HCEC 1CT (cell line): Measurements from ENCODE around the gene CLEC18B.
A peak's percentile ranks its signal among the peaks of the same experiment; 100 is the strongest.
"Not testable (repeated sequence)": the region's sequence is repeated elsewhere in the genome, so short reads cannot be mapped to it uniquely, and the experiment has no call there.

Source experiments
- DNase-seq: peaks from one replicate; pipeline ENCODE4 v3.0.0-alpha.2; 2017

The CLEC18B gene

DNA sequence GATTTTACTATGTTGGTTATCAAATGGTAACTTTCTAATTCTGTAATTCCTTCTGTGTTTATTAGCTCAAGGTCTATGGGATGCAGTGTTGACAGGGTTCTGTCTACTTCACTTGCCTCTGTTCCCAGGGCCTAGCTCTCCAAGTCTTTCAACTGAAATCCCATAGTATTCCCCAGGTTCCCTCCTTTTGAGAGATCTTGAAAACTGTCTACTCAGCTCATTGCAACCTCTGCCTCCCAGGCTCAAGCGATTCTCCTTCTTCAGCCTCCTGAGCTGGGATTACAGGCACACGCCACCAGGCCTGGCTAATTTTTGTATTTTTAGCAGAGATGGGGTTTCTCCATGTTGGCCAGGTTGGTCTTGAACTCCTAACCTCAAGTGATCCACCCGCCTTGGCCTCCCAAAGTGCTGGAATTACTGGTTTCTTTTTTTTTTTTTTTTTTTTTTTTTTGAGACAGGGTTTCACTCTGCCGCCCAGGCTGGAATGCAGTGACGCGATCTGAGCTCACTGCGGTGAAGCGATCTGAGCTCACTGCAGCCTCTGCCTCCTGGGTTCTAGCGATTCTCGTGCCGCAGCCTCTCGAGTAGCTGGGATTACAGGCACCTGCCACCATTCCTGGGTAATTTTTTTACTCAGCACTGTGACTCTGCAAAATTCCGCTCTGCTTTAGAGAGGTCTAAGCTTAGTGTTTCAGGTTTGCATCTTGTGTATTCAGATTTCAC is 22.5 kb upstream of the CLEC18B start:
- not testable (repeated sequence) for DNase-seq

DNA sequence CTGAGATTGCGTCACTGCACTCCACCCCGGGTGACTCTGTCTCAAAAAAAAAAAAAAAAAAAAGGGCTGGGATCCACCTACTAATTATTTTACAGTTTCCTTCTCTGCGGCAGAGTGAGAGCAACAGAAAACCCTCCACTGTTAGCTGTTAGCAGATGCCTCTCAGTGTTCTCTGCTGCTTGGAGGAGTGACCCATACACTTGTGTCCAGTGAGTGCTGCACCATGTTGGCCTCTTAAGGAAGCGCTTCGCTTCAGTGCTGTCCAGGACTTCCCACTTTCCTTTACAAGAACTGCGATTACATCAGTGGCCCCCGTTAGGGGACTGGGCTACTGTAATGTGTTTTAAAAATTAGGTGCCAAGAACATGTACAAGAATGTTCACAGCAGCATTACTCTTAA is 18.4 kb upstream of the CLEC18B start:
- DNase-seq: no peak

GRCh38 chr16:74438492-74438979 is 17.3 kb upstream of the CLEC18B start:
- DNase-seq: no peak

GRCh38 chr16:74431516-74431915 is 10.2 kb upstream of the CLEC18B start:
- DNase-seq: no peak

GRCh38 chr16:74430036-74430712 is 8.9 kb upstream of the CLEC18B start:
- peak; percentile 34 for DNase-seq

DNA sequence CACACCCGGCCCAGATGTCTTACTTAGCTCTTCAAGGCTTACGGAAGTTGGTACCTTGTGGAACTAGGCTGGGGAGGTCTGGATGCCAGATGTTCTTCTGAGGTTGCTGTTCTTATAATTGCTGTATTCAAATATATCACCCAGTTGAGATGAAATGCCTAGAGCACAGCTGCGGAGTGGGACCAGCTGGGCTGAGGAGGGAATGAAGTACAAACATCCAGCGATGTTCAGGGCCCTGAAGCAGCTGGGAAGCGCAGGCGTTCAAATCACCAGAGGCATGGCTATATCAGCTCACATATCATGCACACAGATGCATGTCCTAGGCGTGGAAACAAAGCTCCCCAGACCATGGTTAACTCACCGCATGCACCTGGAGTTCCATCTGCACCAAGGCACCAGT is 7.2 kb upstream of the CLEC18B start:
- DNase-seq: not testable (repeated sequence)

DNA sequence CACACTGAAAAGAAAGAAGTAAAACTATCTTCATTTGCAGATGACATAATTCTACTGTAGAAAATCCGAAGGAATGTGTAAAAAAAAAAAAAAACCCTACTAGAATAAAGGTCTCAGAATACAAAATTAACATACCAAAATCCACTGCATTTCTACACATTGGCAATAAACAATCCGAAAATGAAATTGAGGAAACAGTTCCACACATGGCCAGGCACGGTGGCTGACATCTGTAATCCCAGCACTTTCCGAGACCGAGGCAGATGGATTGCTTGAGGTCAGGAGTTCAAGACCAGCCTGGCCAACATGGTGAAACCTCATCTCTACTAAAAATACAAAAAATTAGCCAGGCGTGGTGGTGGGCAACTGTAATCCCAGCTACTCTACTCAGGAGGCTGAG is 4.5 kb upstream of the CLEC18B start:
- DNase-seq: not testable (repeated sequence)

GRCh38 chr16:74423721-74424120 is 2.4 kb upstream of the CLEC18B start:
- not testable (repeated sequence) for DNase-seq

GRCh38 chr16:74422086-74422485 is 808 bp upstream of the CLEC18B start:
- DNase-seq: not testable (repeated sequence)

DNA sequence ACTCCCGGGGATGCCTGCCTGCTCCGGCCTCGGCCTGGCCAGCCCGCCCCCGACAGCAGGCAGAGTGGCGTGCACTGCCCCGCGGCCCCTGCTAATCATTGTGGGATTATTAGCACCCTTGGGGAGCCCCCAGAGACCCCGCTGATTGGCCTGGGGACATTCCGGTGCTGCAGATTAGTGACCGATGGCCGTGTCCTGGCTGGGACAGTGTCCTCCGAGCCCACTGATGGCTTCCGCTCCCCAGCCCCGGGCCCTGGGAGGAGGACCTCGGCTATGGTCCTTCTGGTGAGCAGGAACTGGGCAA is 156 bp upstream of the CLEC18B start:
- DNase-seq: not testable (repeated sequence)

- not testable (repeated sequence) for DNase-seq
Measured at GRCh38 chr16:74419811-74420210, 1.5 kb downstream of the CLEC18B start.

DNA sequence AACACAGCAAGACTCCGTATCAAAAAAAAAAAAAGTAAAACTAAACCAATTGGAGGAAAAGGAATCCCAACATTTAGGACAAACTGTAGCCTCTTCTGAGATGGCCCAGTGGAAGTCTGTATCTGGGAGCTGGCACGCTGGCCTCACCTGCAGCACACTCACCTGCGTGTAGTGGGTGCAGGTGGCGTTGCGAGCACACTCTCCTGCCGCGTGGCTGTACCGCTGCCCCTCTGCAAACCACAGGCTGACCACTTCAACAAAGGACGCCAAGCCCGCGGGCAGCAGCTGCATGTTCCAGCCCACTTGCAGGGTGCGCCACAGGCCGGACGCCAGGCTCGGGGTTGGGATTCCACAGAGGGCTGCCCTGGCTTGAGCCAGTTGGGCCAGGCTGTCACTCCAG is 3.4 kb downstream of the CLEC18B start:
- not testable (repeated sequence) for DNase-seq

GRCh38 chr16:74413920-74414319 is 7.4 kb downstream of the CLEC18B start:
- DNase-seq: not testable (repeated sequence)

DNA sequence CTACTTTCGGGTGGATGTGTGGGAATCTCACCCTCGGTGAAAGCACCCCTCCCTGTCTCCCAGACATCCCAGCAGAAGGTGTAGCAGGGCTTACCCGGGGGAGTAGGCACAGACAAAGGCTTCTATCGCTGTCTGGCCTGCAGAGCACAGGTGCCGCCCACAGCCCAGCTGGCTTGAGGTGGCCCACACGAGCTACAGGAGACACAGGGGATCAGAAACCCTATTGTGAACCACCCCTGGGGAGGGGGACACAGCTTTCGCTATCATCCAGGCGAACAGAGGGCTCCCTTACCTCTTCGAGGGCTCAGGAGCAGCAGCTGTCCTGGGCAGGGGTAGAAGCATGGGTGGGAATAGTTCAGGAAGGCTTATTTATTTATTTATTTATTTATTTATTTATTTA is 7.8 kb downstream of the CLEC18B start:
- not testable (repeated sequence) for DNase-seq

GRCh38 chr16:74412775-74413390 is 8.4 kb downstream of the CLEC18B start:
- DNase-seq: not testable (repeated sequence)

GRCh38 chr16:74412138-74412774 is 9.0 kb downstream of the CLEC18B start:
- not testable (repeated sequence) for DNase-seq

DNA sequence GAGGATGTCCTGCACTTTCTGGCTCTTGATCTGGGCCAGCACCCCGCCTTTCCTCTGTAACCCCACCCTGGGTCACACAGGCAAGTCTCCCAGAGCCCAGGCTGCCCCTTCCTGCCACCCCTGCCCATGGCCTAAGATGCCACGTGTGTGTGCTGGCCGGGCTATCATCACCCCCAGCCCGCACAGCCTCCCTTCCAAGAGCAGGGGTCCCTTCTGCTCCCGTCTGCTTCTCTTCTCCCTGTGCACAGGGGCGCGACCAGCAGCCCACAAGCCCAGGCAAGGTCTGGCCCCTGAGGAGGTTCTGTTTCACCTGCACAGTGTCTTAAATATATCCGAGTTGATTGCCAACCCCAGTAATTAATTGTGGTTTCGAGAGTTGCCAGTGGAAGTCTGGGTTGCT is 10.3 kb downstream of the CLEC18B start:
- not testable (repeated sequence) for DNase-seq

DNA sequence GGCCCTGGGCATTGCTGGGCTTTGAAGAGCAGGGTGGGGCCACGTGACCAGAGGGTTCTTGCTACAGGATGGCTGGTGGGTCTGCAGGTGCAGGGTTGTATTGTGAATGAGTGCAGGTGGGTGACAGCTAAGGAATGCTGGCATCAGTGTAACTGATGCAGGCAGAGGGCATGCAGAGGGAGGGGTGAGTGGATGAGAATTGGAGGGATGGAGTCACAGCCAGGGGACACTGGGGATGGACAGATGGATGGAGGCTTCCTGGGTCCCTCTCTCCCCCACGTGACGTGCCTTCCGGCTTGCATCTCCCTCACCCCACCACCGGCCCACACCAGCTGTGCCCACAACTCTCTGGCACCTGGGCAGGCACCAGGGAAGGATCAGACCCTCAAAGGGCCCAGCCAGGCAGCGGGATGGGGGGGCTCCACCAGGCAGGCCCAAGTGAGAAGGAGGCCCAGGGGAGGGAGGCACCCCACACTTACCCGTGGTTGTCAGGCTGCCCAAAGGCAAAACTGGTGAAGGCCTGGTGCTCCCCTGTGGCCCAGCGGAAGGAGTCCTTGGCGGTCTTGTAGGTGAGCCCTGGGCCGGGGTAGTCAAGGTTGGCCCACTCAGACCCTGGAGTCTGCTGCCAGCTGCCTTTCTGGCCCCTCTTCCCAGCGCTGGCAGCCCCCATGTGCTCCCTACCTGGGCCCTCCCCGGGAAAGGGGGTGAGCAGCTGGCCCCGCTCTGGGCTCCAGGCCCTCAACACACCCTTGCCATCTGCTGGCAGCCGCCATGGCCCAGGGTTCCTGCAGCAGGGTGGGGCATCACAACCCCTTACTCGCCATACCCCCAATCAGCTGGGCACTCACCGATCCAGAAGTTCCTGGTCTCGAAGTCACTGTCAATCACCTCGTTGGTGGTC is 11.0 kb downstream of the CLEC18B start:
- DNase-seq: not testable (repeated sequence)

DNA sequence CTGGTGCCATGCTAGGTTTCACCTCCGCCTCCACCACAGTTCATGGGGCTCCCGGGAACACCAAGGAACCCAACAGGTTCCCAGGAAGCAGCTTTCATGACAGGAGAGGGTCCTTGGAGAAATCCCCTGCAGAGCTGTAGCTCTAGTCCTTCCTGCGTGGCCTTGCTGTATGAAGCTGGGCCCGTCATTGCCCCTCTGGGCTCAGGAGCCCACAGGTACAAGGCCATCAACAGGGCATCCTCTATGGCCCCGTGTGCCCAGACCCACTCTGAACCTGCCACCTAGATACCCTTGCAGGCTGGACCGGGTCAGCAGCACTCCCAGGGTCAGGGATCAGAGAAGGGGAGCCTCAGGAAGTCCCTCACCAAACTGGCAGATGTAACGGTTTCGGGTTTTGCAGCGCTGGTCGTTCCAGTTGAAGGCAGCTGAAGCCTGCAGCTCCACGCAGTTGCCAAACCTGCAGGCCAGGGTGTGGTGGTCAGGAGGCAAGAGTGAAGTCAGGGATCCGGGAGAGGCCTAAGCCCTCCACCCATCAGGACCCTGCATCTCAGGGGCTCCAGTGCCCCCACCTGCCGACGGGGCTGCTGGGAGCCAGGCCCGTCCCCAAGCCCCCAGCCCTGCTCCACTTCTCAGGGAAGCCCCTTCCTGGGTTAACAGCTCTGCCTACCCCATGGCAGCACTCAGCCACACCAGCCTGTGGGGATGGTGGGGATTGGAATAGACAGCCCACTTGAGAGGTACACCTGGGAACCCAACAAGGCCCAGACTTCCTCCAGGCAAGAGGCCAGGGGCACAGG is 11.9 kb downstream of the CLEC18B start:
- not testable (repeated sequence) for DNase-seq

- DNase-seq: not testable (repeated sequence)
Measured at GRCh38 chr16:74407362-74407705, 13.9 kb downstream of the CLEC18B start.

DNA sequence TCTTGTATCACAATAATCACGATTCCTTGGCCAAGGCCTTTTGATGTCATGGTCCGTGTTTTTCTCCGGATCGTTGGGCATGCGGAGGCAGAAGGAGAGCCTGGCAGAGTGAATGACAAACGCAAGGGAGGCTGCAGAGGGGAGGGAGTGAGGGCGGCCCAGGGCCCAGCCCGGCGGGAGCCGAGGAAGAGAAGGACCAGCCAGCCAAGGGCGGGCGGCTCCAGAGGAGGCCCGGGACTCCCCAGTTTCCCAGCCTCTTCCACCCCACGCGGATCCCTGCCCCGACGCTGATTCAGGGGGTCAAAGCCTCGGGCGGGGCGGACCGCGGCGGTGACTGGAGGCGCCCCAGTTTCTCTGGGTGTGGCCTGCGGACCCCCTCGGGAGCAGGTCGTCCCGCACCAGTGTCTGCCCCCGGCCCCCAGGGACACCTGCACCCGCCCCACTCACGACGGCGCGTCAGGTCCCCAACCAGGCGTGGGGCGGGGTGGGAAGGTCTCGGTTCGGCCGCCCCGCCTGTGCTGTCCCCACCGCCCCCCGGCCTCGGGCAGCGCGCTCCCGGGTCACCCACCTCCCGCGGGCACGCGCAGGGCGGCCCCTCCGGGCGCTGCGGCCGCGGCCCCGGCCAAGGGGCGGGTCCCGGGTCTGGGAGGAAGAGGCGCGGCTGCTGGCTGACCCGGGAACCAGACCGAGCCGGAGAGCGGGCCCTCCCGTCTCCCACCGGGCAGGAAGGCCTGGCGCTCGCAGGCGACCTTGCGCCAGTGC is 14.5 kb downstream of the CLEC18B start:
- DNase-seq: not testable (repeated sequence)
